Thyroid gland (tissue), 4 donors: ENCODE measurements around the gene LRRC4. TPM values are rescaled to one million over a fixed set of nuclear protein-coding genes. Genes with fewer than 3 reads are reported as not detected.

ENCODE experiments used
- DNase-seq, 2 donors: peaks; one replicate each; pipeline ENCODE4 v3.0.0-alpha.2; 2019
- H3K27ac ChIP-seq, 3 donors: fragments of 200-600 bp; sonication (generic); 1 replicate in 2 of 3; 2 replicates in 1 of 3; pipeline ENCODE4 v1.5.1; 2016 to 2019; ENCODE audit warnings: mild to moderate bottlenecking in 1 of 3, moderate library complexity in 1 of 3
- H3K27me3 ChIP-seq: fragments of 200-600 bp; sonication (generic); one replicate; pipeline ENCODE4 v1.5.1; 2019
- H3K36me3 ChIP-seq, 2 donors: fragments of 200-600 bp; sonication (generic); one replicate each; pipeline ENCODE4 v1.5.1; 2016 to 2019
- H3K4me1 ChIP-seq, 2 donors: fragments of 200-600 bp; sonication (generic); one replicate each; pipeline ENCODE4 v1.5.1; 2017 to 2019
- H3K4me3 ChIP-seq, 3 donors: fragments of 200-600 bp; sonication (generic); replicated peaks in 1 of 3; 1 replicate in 2 of 3; 2 replicates in 1 of 3; pipeline ENCODE4 v1.5.1; 2016; ENCODE audit warnings: mild to moderate bottlenecking in 1 of 3
- H3K9me3 ChIP-seq: fragments of 200-600 bp; sonication (generic); one replicate; pipeline ENCODE4 v1.5.1; 2017
- POLR2A ChIP-seq, 2 donors: fragments of 450-650 bp; IDR thresholded peaks; one replicate each; pipeline ENCODE4 v1.6.1; 2017; ENCODE audit warnings: antibody characterized with exemption in 2 of 2, mild to moderate bottlenecking in 2 of 2, moderate library complexity in 1 of 2
- WGBS, 2 donors: methylation state at CpG; one replicate each; pipeline ENCODE4 v1.1.5; 2017; 5-methylcytosine and 5-hydroxymethylcytosine counted together
- intact Hi-C: fragments of 100-400 bp; cut with DNase I; formaldehyde crosslinking; loops from one replicate; pipeline ENCODE4 v1.15.1; 2023
- total RNA-seq, 4 donors: library from RNA; depleted of rRNA; stranded (reverse); fragments of >200 nt; gene quantifications; one replicate each; pipeline ENCODE4 v1.2.3, GENCODE V29; 2016
- TF ChIP-seq, protein P1 (sequence below), 6 experiments: fragments of 200-600 bp in 3 of 6; fragments of 450-650 bp in 3 of 6; sonication (generic) in 3 of 6; IDR thresholded peaks; one replicate each; pipeline ENCODE4 v1.5.1; 2016 to 2019; ENCODE audit warnings: antibody characterized with exemption in 6 of 6, mild to moderate bottlenecking in 2 of 6, inconsistent platforms in 1 of 6, moderate library complexity in 1 of 6

The LRRC4 gene
- total RNA-seq, 4 donors from 2014 or later: 0.39 to 3.7 (median 0.95) TPM

- TF ChIP-seq POLR2A (IDR thresholded peaks at IDR 0.05): no peak
- H3K4me3 ChIP-seq: no peak overlapping the region
- WGBS, 2 donors: 93 to 98% methylated on average over 4 of the region's 4 CpGs
- intact Hi-C loops: no loop called here
- no peaks in the 10 kb centered on the region for H3K4me1 ChIP-seq
- H3K9me3 ChIP-seq: no peaks in the 10 kb centered on the region
- no peaks in the 10 kb centered on the region for H3K27me3 ChIP-seq
- DNase-seq: no peak
- no peak overlapping the region for H3K27ac ChIP-seq
- no peaks in the 10 kb centered on the region for H3K36me3 ChIP-seq
Measured at GRCh38 chr7:128054511-128054910, 23.3 kb upstream of the LRRC4 start.

- no peak for DNase-seq
- no peaks in the 10 kb centered on the region for H3K4me1 ChIP-seq
- H3K36me3 ChIP-seq: no peaks in the 10 kb centered on the region
- no peak overlapping the region for H3K27ac ChIP-seq
- WGBS, 2 donors: 98 to 99% methylated on average over 5 of the region's 5 CpGs
- TF ChIP-seq POLR2A (IDR thresholded peaks at IDR 0.05): no peak
- TF ChIP-seq, protein P1, sequence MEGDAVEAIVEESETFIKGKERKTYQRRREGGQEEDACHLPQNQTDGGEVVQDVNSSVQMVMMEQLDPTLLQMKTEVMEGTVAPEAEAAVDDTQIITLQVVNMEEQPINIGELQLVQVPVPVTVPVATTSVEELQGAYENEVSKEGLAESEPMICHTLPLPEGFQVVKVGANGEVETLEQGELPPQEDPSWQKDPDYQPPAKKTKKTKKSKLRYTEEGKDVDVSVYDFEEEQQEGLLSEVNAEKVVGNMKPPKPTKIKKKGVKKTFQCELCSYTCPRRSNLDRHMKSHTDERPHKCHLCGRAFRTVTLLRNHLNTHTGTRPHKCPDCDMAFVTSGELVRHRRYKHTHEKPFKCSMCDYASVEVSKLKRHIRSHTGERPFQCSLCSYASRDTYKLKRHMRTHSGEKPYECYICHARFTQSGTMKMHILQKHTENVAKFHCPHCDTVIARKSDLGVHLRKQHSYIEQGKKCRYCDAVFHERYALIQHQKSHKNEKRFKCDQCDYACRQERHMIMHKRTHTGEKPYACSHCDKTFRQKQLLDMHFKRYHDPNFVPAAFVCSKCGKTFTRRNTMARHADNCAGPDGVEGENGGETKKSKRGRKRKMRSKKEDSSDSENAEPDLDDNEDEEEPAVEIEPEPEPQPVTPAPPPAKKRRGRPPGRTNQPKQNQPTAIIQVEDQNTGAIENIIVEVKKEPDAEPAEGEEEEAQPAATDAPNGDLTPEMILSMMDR (IDR thresholded peaks at IDR 0.05): no peak
- no peaks in the 10 kb centered on the region for H3K9me3 ChIP-seq
- intact Hi-C loops: no loop called here
- H3K4me3 ChIP-seq: no peak overlapping the region
- no peaks in the 10 kb centered on the region for H3K27me3 ChIP-seq
Measured at GRCh38 chr7:128053991-128054390, 22.8 kb upstream of the LRRC4 start.

DNA sequence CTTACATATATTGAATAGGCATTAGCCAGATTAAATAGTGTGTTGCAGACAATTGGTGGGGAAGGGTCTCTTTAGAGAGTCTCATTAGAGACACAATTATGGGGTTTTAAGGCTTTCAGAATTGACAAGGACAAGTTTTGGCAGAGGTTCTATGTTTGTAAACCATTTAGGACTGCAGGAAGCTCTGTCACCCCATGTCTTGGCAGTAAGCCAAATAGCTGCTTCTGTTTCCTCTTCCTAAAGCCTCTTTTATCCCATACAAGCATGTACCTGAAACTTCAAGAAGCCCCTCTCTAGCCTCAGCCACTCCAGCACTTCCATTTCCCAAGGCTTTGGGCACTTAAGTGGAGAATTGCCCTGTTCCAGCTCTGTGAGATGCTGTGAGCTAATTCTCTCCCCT, 21.8 kb upstream of the LRRC4 start:
- TF ChIP-seq, protein P1 (IDR thresholded peaks at IDR 0.05): no peak
- no peak for TF ChIP-seq POLR2A (IDR thresholded peaks at IDR 0.05)
- no peaks in the 10 kb centered on the region for H3K36me3 ChIP-seq
- intact Hi-C loops: no loop called here
- DNase-seq: no peak
- H3K27ac ChIP-seq: no peak overlapping the region
- no peaks in the 10 kb centered on the region for H3K4me1 ChIP-seq
- H3K4me3 ChIP-seq: no peak overlapping the region
- no peaks in the 10 kb centered on the region for H3K9me3 ChIP-seq
- H3K27me3 ChIP-seq: no peaks in the 10 kb centered on the region

DNA sequence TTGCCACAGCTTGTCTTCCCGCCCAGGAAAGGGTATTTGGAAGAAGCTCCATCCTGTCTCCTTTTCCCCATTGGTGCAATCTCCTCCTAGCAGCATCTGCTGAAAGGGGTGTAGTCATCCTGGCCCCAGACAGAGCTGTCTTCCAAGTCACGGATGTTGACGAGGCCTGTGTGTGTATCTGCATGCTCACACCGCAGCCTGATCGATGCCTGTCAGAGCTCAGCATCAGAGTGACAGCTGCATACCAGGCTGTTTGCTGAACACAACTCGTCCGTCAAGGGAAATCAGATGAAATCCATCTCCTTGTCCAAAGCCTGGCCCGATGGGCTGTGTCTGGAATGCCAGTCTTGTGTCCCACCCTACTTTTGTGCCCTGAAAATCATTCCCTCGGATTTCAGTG, 21.2 kb upstream of the LRRC4 start:
- Histone ChIP-seq H3K9me3 (no peaks in the 10 kb centered on the region), H3K4me3 (no peak overlapping the region), H3K4me1 (no peaks in the 10 kb centered on the region), H3K27me3 (no peaks in the 10 kb centered on the region), H3K36me3 (no peaks in the 10 kb centered on the region), H3K27ac (no peak overlapping the region)
- no peak for TF ChIP-seq POLR2A (IDR thresholded peaks at IDR 0.05)
- TF ChIP-seq, protein P1 (IDR thresholded peaks at IDR 0.05): no peak
- 79 to 91% methylated on average over 8 to 9 of the region's 9 CpGs for WGBS, 2 donors
- intact Hi-C loops: no loop called here
- no peak for DNase-seq

- Histone ChIP-seq H3K36me3 (no peaks in the 10 kb centered on the region), H3K4me3 (no peak overlapping the region), H3K27me3 (no peaks in the 10 kb centered on the region), H3K4me1 (no peaks in the 10 kb centered on the region), H3K27ac (no peak overlapping the region), H3K9me3 (no peaks in the 10 kb centered on the region)
- TF ChIP-seq POLR2A (IDR thresholded peaks at IDR 0.05): no peak
- TF ChIP-seq, protein P1 (IDR thresholded peaks at IDR 0.05): no peak
- DNase-seq: no peak
- 74 to 95% methylated on average over 1 of the region's 1 CpG for WGBS, 2 donors
- intact Hi-C loops: no loop called here
Measured at GRCh38 chr7:128045766-128046165, 14.5 kb upstream of the LRRC4 start.

GRCh38 chr7:128045158-128045557, 13.9 kb upstream of the LRRC4 start:
- Histone ChIP-seq H3K27me3 (no peaks in the 10 kb centered on the region), H3K27ac (no peak overlapping the region), H3K4me1 (no peaks in the 10 kb centered on the region), H3K36me3 (no peaks in the 10 kb centered on the region), H3K9me3 (no peaks in the 10 kb centered on the region), H3K4me3 (no peak overlapping the region)
- 90 to 94% methylated on average over 1 of the region's 1 CpG for WGBS, 2 donors
- TF ChIP-seq, protein P1 (IDR thresholded peaks at IDR 0.05): no peak
- TF ChIP-seq POLR2A (IDR thresholded peaks at IDR 0.05): no peak
- intact Hi-C loops: no loop called here
- no peak for DNase-seq
